Chondrocyte (in vitro differentiated cells): ENCODE measurements around the gene TTC16. TPM values are rescaled to one million over a fixed set of nuclear protein-coding genes. Genes with fewer than 3 reads are reported as not detected.

Experiments used
- DNase-seq: peaks from one replicate; pipeline ENCODE4 v3.0.0; 2021; ENCODE audit warnings: mixed read lengths, low spot score
- H3K27ac Mint-ChIP-seq: one replicate; pipeline ENCODE4 v1.8.0; 2021; ENCODE audit warnings: mild to moderate bottlenecking, moderate library complexity, mixed read lengths; ENCODE audit not compliant: unreplicated experiment
- H3K27me3 Mint-ChIP-seq: 2 replicates; pipeline ENCODE4 v1.8.0; 2021; ENCODE audit warnings: low read depth, mixed read lengths
- H3K36me3 Mint-ChIP-seq: 2 replicates; pipeline ENCODE4 v1.8.0; 2021; ENCODE audit warnings: low read depth, mixed read lengths
- H3K4me1 Mint-ChIP-seq: 2 replicates; pipeline ENCODE4 v1.8.0; 2021; ENCODE audit warnings: low read depth, mild to moderate bottlenecking, mixed read lengths
- H3K4me3 Mint-ChIP-seq: one replicate; pipeline ENCODE4 v1.8.0; 2021; ENCODE audit warnings: mild to moderate bottlenecking, moderate library complexity, mixed read lengths; ENCODE audit not compliant: unreplicated experiment
- H3K9me3 Mint-ChIP-seq: 2 replicates; pipeline ENCODE4 v1.8.0; 2021; ENCODE audit warnings: low read depth, mixed read lengths
- total RNA-seq: library from RNA; stranded (reverse); gene quantifications from 3 replicates; pipeline ENCODE4 v1.2.1, GENCODE V29; 2021
- TF ChIP-seq, protein P1 (sequence below): fragments of 200-600 bp; sonication (generic); IDR thresholded peaks from 2 replicates; pipeline ENCODE4 v1.5.0; 2021; ENCODE audit warnings: antibody characterized with exemption, mild to moderate bottlenecking, moderate library complexity

The TTC16 gene
- total RNA-seq, 1 donor from 2014 or later, result not detected

DNA sequence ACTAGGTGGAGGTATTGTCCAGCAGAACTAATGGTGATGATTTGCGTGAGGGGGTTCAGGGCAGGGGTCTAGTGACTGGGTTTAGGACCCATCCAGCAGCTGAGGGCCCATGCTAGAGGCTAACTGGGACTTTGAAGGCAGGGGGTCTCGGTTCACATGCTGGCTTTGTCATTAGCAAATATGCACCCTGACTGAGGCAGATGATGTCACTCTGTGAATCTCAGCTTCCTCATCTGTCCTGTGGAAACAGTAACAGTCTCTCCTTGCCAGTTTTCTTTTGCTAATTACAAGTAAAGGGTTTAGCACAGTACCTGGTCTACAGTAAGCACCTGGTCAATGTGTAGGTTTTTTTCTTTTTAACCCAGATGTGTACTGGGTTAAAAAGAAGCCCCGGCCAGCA, 57.4 kb downstream of the TTC16 start:
- H3K27ac Mint-ChIP-seq, result no peak overlapping the region
- H3K9me3 Mint-ChIP-seq, result no peaks in the 10 kb centered on the region
- H3K36me3 Mint-ChIP-seq, result no peaks in the 10 kb centered on the region
- DNase-seq, result no peak
- peaks cover 36% of the 10 kb centered on the region for H3K4me1 Mint-ChIP-seq
- no peak overlapping the region for H3K4me3 Mint-ChIP-seq
- TF ChIP-seq, protein P1, sequence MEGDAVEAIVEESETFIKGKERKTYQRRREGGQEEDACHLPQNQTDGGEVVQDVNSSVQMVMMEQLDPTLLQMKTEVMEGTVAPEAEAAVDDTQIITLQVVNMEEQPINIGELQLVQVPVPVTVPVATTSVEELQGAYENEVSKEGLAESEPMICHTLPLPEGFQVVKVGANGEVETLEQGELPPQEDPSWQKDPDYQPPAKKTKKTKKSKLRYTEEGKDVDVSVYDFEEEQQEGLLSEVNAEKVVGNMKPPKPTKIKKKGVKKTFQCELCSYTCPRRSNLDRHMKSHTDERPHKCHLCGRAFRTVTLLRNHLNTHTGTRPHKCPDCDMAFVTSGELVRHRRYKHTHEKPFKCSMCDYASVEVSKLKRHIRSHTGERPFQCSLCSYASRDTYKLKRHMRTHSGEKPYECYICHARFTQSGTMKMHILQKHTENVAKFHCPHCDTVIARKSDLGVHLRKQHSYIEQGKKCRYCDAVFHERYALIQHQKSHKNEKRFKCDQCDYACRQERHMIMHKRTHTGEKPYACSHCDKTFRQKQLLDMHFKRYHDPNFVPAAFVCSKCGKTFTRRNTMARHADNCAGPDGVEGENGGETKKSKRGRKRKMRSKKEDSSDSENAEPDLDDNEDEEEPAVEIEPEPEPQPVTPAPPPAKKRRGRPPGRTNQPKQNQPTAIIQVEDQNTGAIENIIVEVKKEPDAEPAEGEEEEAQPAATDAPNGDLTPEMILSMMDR, result no peak
- no peaks in the 10 kb centered on the region for H3K27me3 Mint-ChIP-seq

DNA sequence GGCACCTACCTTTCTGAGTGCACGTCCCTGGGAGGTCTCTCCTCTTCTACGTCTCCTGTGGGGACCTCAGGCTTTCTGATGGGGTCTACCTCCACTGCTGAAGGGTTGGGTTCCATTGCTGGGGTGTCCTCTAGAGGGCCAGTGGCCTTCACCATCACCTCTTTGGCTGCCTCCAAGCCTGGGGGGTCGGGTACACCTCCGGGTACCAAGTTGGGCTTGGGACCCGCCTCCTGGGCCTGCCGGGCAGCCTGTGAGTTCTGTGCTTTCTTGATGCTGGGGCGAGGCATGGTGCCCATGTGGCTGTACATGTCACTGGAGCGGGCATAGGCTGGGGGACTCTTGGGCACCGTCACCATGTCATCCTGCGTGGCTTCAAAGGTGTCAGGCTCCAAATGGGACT, 58.1 kb downstream of the TTC16 start:
- Mint-ChIP-seq H3K27me3 (no peaks in the 10 kb centered on the region), H3K4me1 (peaks cover 33% of the 10 kb centered on the region), H3K36me3 (no peaks in the 10 kb centered on the region), H3K9me3 (no peaks in the 10 kb centered on the region), H3K4me3 (no peak overlapping the region), H3K27ac (no peak overlapping the region)
- TF ChIP-seq, protein P1, result no peak
- no peak for DNase-seq

DNA sequence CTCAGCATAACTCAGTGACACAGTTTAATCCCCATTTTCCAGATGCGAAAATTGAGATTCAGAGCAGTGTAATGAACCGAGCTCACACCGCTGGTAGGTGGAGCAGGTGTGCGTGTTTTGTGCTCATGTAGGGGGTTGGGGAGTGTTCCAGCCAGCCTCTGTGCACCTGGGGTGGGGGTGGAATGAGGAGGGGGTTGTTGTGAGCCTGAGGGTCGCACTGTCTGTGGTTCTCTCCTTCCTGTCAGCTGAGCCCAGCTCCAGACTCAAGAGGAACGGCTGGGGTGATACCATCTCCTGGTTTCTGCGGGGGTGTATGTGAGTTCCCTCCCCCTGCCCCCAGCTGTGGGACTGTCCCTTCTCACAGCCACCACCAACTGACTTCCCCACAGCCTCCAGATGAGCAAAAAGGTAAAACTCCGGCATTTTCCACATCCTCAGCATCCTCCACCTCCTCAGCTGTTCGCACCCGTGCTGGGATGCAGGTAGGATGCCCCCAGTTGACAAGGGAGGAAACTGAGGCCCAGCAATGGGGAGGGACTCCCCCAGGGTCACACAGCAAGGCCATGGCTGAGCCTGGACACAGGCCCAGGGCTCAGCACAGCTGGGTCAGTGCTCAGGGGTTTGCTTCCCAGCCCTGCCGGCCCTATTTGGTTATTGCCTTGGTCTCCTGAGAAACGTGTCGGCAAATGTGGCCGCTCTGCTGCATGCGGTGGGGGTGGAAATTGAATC, 60.5 kb downstream of the TTC16 start:
- DNase-seq, result no peak
- Mint-ChIP-seq H3K27me3 (no peaks in the 10 kb centered on the region), H3K4me1 (peaks cover 12% of the 10 kb centered on the region), H3K9me3 (no peaks in the 10 kb centered on the region), H3K4me3 (no peak overlapping the region), H3K27ac (no peak overlapping the region), H3K36me3 (no peaks in the 10 kb centered on the region)
- TF ChIP-seq, protein P1, result no peak

DNA sequence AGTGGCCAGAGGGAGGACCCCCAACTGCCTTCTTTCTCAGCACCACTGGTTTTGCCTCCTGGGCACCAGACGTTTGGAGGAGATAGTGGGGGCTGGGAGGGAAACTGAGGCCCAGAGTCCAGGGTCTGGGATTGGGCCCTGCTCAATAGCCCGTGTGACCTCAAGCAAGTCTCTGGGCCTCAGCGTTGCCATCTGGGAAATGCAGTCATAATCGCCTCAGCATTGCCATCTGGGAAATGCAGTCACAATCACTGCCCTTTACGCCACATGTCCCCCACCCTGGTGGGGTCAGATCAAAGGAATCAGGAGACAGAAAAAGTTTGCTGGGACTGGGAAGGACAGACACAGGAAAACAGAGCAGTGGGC, 61.0 kb downstream of the TTC16 start:
- Mint-ChIP-seq H3K4me3 (no peak overlapping the region), H3K27ac (no peak overlapping the region), H3K9me3 (no peaks in the 10 kb centered on the region), H3K27me3 (no peaks in the 10 kb centered on the region), H3K36me3 (no peaks in the 10 kb centered on the region), H3K4me1 (peaks cover 10% of the 10 kb centered on the region)
- TF ChIP-seq, protein P1, result no peak
- DNase-seq, result no peak

DNA sequence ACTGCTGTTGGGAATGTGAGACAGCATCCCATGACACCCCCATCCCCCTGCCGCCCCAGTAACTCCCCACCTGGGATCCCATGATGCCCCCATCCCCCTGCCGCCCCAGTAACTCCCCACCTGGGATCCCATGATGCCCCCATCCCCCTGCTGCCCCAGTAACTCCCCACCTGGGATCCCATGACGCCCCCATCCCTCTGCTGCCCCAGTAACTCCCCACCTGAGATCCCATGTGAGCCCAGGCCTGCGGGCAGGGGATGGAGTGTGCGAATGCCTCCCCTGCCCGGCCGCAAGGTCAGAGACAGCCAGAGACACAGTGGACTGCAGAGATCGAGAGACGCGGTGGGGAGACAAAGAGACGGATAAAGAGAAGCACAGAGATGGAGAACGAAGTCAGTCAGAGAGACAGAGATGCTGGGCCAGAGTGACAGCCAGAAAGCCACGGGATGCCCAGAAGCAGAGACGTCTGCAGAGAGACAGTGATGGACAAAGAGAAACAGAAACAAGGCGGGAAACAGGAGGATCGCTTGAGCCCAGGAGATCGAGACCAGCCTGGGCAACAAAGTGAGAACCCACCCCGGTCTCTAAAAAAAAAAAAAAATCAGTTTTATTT, 61.6 kb downstream of the TTC16 start:
- DNase-seq, result no peak
- no peak overlapping the region for H3K27ac Mint-ChIP-seq
- no peaks in the 10 kb centered on the region for H3K27me3 Mint-ChIP-seq

More for the DNA sequence above, 61.6 kb downstream of the TTC16 start:
- Mint-ChIP-seq H3K4me3 (no peak overlapping the region), H3K36me3 (no peaks in the 10 kb centered on the region), H3K9me3 (no peaks in the 10 kb centered on the region), H3K4me1 (peaks cover 10% of the 10 kb centered on the region)
- TF ChIP-seq, protein P1, result no peak
